Astrocyte (in vitro differentiated cells and primary cell): Measurements from ENCODE around the gene KRTAP4-11. TPM values are rescaled to one million over a fixed set of nuclear protein-coding genes. Genes with fewer than 3 reads are reported as not detected.
"Not testable (repeated sequence)": the region's sequence is repeated elsewhere in the genome, so short reads cannot be mapped to it uniquely, and the experiment has no call there.

Experiments used
- DNase-seq: peaks from one replicate; pipeline ENCODE4 v3.0.0-alpha.2; 2010; ENCODE audit warnings: low read depth
- FAIRE-seq: peaks from 2 replicates; lab custom pipeline; 2011; peaks lifted over from hg19 to GRCh38; lab: Jason Lieb, UNC
- H2AFZ ChIP-seq: 2 replicates; pipeline ENCODE4 v1.6.0; 2012; ENCODE audit warnings: low read depth, low read length, inconsistent platforms
- H3K27ac ChIP-seq: 2 replicates; pipeline ENCODE4 v1.5.1; 2011; ENCODE audit warnings: low read depth, low read length, inconsistent platforms
- H3K27me3 ChIP-seq: 2 replicates; pipeline ENCODE4 v1.6.0; 2011; ENCODE audit warnings: low read length, inconsistent platforms; ENCODE audit not compliant: insufficient read depth
- H3K36me3 ChIP-seq: 2 replicates; pipeline ENCODE4 v1.5.1; 2011; ENCODE audit warnings: low read length, inconsistent platforms; ENCODE audit not compliant: insufficient read depth
- H3K4me1 ChIP-seq: 2 replicates; pipeline ENCODE4 v1.5.1; 2011; ENCODE audit warnings: low read length, inconsistent platforms; ENCODE audit not compliant: insufficient read depth
- H3K4me2 ChIP-seq: 2 replicates; pipeline ENCODE4 v1.6.0; 2012; ENCODE audit warnings: low read length, inconsistent platforms
- H3K4me3 ChIP-seq: 2 replicates; pipeline ENCODE4 v1.5.1; 2011; ENCODE audit warnings: low read depth, mild to moderate bottlenecking, low read length, inconsistent platforms; ENCODE audit not compliant: insufficient read depth
- H3K79me2 ChIP-seq: 2 replicates; pipeline ENCODE4 v1.6.0; 2012; ENCODE audit warnings: mild to moderate bottlenecking, low read length, inconsistent platforms; ENCODE audit not compliant: insufficient read depth
- H3K9ac ChIP-seq: 2 replicates; pipeline ENCODE4 v1.6.0; 2012; ENCODE audit warnings: mild to moderate bottlenecking, low read length, inconsistent platforms
- H3K9me3 ChIP-seq: 2 replicates; pipeline ENCODE4 v1.5.1; 2012; ENCODE audit warnings: low read depth, mild to moderate bottlenecking, low read length, inconsistent platforms; ENCODE audit not compliant: insufficient read depth
- H4K20me1 ChIP-seq: 2 replicates; pipeline ENCODE4 v1.6.0; 2012; ENCODE audit warnings: low read length, inconsistent platforms; ENCODE audit not compliant: insufficient read depth
- H3K27ac Mint-ChIP-seq: one replicate; pipeline ENCODE4 v1.8.0; 2021; ENCODE audit warnings: mild to moderate bottlenecking, mixed read lengths; ENCODE audit not compliant: unreplicated experiment
- H3K27me3 Mint-ChIP-seq: one replicate; pipeline ENCODE4 v1.8.0; 2021; ENCODE audit warnings: low read depth, mixed read lengths; ENCODE audit not compliant: unreplicated experiment
- H3K36me3 Mint-ChIP-seq: one replicate; pipeline ENCODE4 v1.8.0; 2021; ENCODE audit warnings: low read depth, mixed read lengths; ENCODE audit not compliant: unreplicated experiment
- H3K4me1 Mint-ChIP-seq: one replicate; pipeline ENCODE4 v1.8.0; 2021; ENCODE audit warnings: low read depth, mixed read lengths; ENCODE audit not compliant: unreplicated experiment
- H3K4me3 Mint-ChIP-seq: one replicate; pipeline ENCODE4 v1.8.0; 2021; ENCODE audit warnings: mild to moderate bottlenecking, moderate library complexity, mixed read lengths; ENCODE audit not compliant: unreplicated experiment
- H3K9me3 Mint-ChIP-seq: one replicate; pipeline ENCODE4 v1.8.0; 2021; ENCODE audit warnings: mild to moderate bottlenecking, mixed read lengths; ENCODE audit not compliant: unreplicated experiment
- CTCF ChIP-seq: IDR thresholded peaks from 2 replicates; pipeline ENCODE4 v1.5.1; 2011; ENCODE audit warnings: low read depth, mild to moderate bottlenecking, inconsistent platforms, low read length, moderate library complexity; ENCODE audit not compliant: insufficient read depth
- EZH2 ChIP-seq: IDR thresholded peaks from 2 replicates; pipeline ENCODE4 v1.6.1; 2012; ENCODE audit warnings: mild to moderate bottlenecking, low read length, inconsistent platforms; ENCODE audit not compliant: insufficient read depth
- total RNA-seq: library from RNA; stranded (reverse); gene quantifications from 2 replicates; pipeline ENCODE4 v1.2.1, GENCODE V29; 2021

KRTAP4-11 gene
- total RNA-seq, 1 donor from 2014 or later, result not detected

DNA sequence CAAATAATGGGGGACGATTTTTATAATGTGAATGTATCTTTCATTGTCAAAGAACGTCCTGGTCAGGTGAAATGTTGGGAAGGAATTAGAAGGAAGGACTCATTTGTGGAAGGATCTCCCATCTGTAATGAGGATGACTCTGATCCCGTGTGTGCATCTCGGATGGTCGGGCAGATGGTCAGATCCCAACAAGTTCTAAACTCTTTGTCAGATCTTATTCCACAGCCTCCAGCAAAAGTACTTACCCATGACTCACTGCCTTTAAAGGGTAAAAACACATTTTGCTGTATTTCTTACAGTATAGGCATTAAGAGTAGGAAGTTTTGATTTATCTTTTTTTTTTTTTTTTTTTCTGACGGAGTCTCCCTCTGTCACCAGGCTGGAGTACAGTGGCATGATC lies 19.7 kb downstream of the KRTAP4-11 start:
- no peak overlapping the region for H2AFZ ChIP-seq

GRCh38 chr17:41098042-41098441 lies 20.1 kb downstream of the KRTAP4-11 start, which contains the start of gene KRTAP4-8:
TSS of gene KRTAP4-8 (minus strand) at chr17:41098142. CDS start at chr17:41098084, 58 bp downstream.
- TF ChIP-seq CTCF (no peak), EZH2 (no peak)
- Mint-ChIP-seq H3K4me1 (peaks cover 18% of the 10 kb centered on the region), H3K9me3 (peaks cover 2% of the 10 kb centered on the region), H3K36me3 (no peaks in the 10 kb centered on the region), H3K4me3 (no peak within 1 kb of the TSS), H3K27ac (peak within 1 kb of the TSS; percentile 48), H3K27me3 (no peaks in the 10 kb centered on the region)
- Histone ChIP-seq H3K79me2 (no peaks in the 10 kb centered on the region), H2AFZ (no peak within 1 kb of the TSS), H3K27me3 (no peaks in the 10 kb centered on the region), H3K9ac (no peak within 1 kb of the TSS), H3K27ac (no peak within 1 kb of the TSS), H3K4me2 (peak within 1 kb of the TSS; percentile 41), H3K4me1 (peaks cover 3% of the 10 kb centered on the region), H3K4me3 (no peak within 1 kb of the TSS), H3K9me3 (no peaks in the 10 kb centered on the region), H3K36me3 (no peaks in the 10 kb centered on the region), H4K20me1 (no peaks in the 10 kb centered on the region)
- DNase-seq (no peak), FAIRE-seq (no peak)

More for the DNA sequence above, 19.7 kb downstream of the KRTAP4-11 start:
- no peak overlapping the region for H3K9ac ChIP-seq
- H3K27ac ChIP-seq, result no peak overlapping the region
- no peaks in the 10 kb centered on the region for H3K9me3 ChIP-seq
- no peaks in the 10 kb centered on the region for H3K79me2 ChIP-seq
- H3K36me3 ChIP-seq, result no peaks in the 10 kb centered on the region
- H3K27me3 ChIP-seq, result no peaks in the 10 kb centered on the region
- FAIRE-seq (peak; percentile 59), DNase-seq (peak; percentile 29)
- no peaks in the 10 kb centered on the region for H4K20me1 ChIP-seq
- H3K4me1 ChIP-seq, result peaks cover 3% of the 10 kb centered on the region
- H3K36me3 Mint-ChIP-seq, result no peaks in the 10 kb centered on the region
- peak overlapping the region; percentile 41 for H3K4me2 ChIP-seq
- peaks cover 22% of the 10 kb centered on the region for H3K4me1 Mint-ChIP-seq
- no peak overlapping the region for H3K4me3 ChIP-seq
- peak overlapping the region; percentile 48 for H3K27ac Mint-ChIP-seq
- no peak overlapping the region for H3K4me3 Mint-ChIP-seq
- H3K9me3 Mint-ChIP-seq, result peaks cover 2% of the 10 kb centered on the region
- H3K27me3 Mint-ChIP-seq, result no peaks in the 10 kb centered on the region
- TF ChIP-seq CTCF, result no peak
- no peak for TF ChIP-seq EZH2

DNA sequence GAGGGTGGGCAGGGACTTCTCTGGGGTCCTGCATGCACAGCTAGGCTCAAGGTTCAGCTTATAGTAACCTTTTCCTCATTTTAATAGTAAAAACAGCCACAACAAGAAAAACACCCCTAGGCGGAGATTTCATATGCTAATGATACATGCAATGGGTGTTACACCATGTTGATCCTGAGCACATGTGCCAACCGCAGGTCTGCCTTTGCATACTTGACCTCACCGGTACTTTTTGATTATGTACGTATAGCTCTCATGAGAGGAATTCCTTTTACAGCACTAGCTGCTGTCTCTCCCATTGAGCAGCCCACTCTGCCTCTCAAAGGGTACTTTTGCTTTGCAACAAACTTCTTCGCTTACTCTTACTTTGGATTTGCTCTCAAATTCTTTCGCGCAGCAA lies 22.1 kb downstream of the KRTAP4-11 start:
- no peak overlapping the region for H3K9ac ChIP-seq
- H3K27ac ChIP-seq, result no peak overlapping the region
- H3K27me3 ChIP-seq, result no peaks in the 10 kb centered on the region
- no peak for TF ChIP-seq EZH2
- no peak overlapping the region for H3K27ac Mint-ChIP-seq
- H3K4me3 Mint-ChIP-seq, result no peak overlapping the region
- no peaks in the 10 kb centered on the region for H3K36me3 ChIP-seq
- peaks cover 17% of the 10 kb centered on the region for H3K4me1 Mint-ChIP-seq
- no peak overlapping the region for H2AFZ ChIP-seq
- FAIRE-seq, result no peak
- no peaks in the 10 kb centered on the region for H3K79me2 ChIP-seq
- peaks cover 2% of the 10 kb centered on the region for H3K9me3 Mint-ChIP-seq
- no peak overlapping the region for H3K4me2 ChIP-seq
- H4K20me1 ChIP-seq, result no peaks in the 10 kb centered on the region
- no peaks in the 10 kb centered on the region for H3K27me3 Mint-ChIP-seq
- H3K9me3 ChIP-seq, result no peaks in the 10 kb centered on the region
- no peak for DNase-seq
- no peaks in the 10 kb centered on the region for H3K36me3 Mint-ChIP-seq
- H3K4me3 ChIP-seq, result no peak overlapping the region
- H3K4me1 ChIP-seq, result peaks cover 3% of the 10 kb centered on the region

- not testable (repeated sequence) for H2AFZ ChIP-seq, H3K9me3 Mint-ChIP-seq, H3K4me2 ChIP-seq, H4K20me1 ChIP-seq, H3K27me3 Mint-ChIP-seq, DNase-seq, H3K9me3 ChIP-seq, H3K36me3 ChIP-seq, H3K27ac Mint-ChIP-seq, H3K27me3 ChIP-seq, H3K27ac ChIP-seq, H3K4me3 ChIP-seq, H3K36me3 Mint-ChIP-seq, H3K79me2 ChIP-seq, H3K9ac ChIP-seq, H3K4me1 Mint-ChIP-seq, H3K4me3 Mint-ChIP-seq, FAIRE-seq, H3K4me1 ChIP-seq
Observed at GRCh38 chr17:41088760-41089352, 29.3 kb downstream of the KRTAP4-11 start.
